ENCODE measurements around the gene MSANTD3. TPM values are rescaled to one million over a fixed set of nuclear protein-coding genes. Genes with fewer than 3 reads are reported as not detected.

MSANTD3 gene
- total RNA-seq, 1 experiment from 2014 or later = 35.7 TPM

- no peaks in the 10 kb centered on the region for H3K79me2 ChIP-seq (ENCODE audit: insufficient read depth, low read length)
- no peak overlapping the region for H3K9ac ChIP-seq (ENCODE audit: extremely low read depth, insufficient read length, low read length)
- peaks cover 0 to 6% of the 10 kb centered on the region in 2 experiments; a peak in 2 of 4 replicates for H3K4me1 Mint-ChIP-seq
- peaks cover 14 to 31% (median 28%) of the 10 kb centered on the region in 3 experiments; a peak in 6 of 7 replicates for H3K36me3 Mint-ChIP-seq (ENCODE audit: insufficient read depth in 1 of 3, low read depth in 3 of 3)
- no peak overlapping the region for H3K4ac ChIP-seq (ENCODE audit: low read depth, low read length)
- no peaks in the 10 kb centered on the region for H3K9me3 Mint-ChIP-seq
- H4K8ac ChIP-seq (replicated peaks; ENCODE audit: insufficient read length, low read depth, low read length) = no peak overlapping the region
- no peaks in the 10 kb centered on the region for H4K20me1 ChIP-seq (ENCODE audit: control insufficient read depth, insufficient read depth, insufficient read length)
- H3K4me3 Mint-ChIP-seq = no peak overlapping the region
- no peak overlapping the region for H3K27ac ChIP-seq (ENCODE audit: insufficient read length, low read depth, low read length)
- no peak overlapping the region for H3K56ac ChIP-seq (ENCODE audit: insufficient read length, low read depth, low read length)
- no peak overlapping the region for H3K4me2 ChIP-seq (ENCODE audit: insufficient read depth, insufficient read length, low read length)
- H2BK5ac ChIP-seq (ENCODE audit: insufficient read length, low read length) = no peak overlapping the region
- H3K79me1 ChIP-seq (ENCODE audit: insufficient read depth, low read depth, low read length, poor library complexity, severe bottlenecking) = no peaks in the 10 kb centered on the region
- no peak for DNase-seq
- H4K91ac ChIP-seq (ENCODE audit: insufficient read length, low read depth, low read length) = no peak overlapping the region
- no peak overlapping the region for H3K18ac ChIP-seq (ENCODE audit: insufficient read length, low read depth, low read length)
- WGBS (ENCODE audit: extremely low coverage, insufficient read length, low lambda C conversion rate) = no CpG with 5 or more reads among the region's 2 CpGs
- no peaks in the 10 kb centered on the region for H3K4me1 ChIP-seq (ENCODE audit: insufficient read depth, low read length)
- no peak overlapping the region for H3T11ph ChIP-seq (ENCODE audit: low read length)
- no peak overlapping the region for H3K23ac ChIP-seq (ENCODE audit: insufficient read length, low read depth, low read length)
- H2AK5ac ChIP-seq (ENCODE audit: insufficient read length, low read length) = no peak overlapping the region
- H2BK15ac ChIP-seq (ENCODE audit: low read depth, low read length) = no peak overlapping the region
- no peak overlapping the region for H2BK20ac ChIP-seq (ENCODE audit: low read depth, low read length, poor library complexity, severe bottlenecking)
- H3K14ac ChIP-seq (ENCODE audit: insufficient read depth, low read length) = no peak overlapping the region
- no peak overlapping the region for H4K5ac ChIP-seq (ENCODE audit: insufficient read length, low read depth, low read length)
- H3K27ac Mint-ChIP-seq = no peak overlapping the region
- H3K27me3 ChIP-seq (ENCODE audit: insufficient read depth, low read length) = no peaks in the 10 kb centered on the region
- TF ChIP-seq CTCF (conservative IDR thresholded peaks at IDR 0.05) = no peak
- no peaks in the 10 kb centered on the region for H3K23me2 ChIP-seq (ENCODE audit: insufficient read length, low read depth, low read length, poor library complexity, severe bottlenecking)
- H3K27me3 Mint-ChIP-seq (ENCODE audit: low read depth) = no peaks in the 10 kb centered on the region
- H2BK12ac ChIP-seq (ENCODE audit: insufficient read length, low read depth, low read length) = no peak overlapping the region
- no peak overlapping the region for H2AFZ ChIP-seq (ENCODE audit: low read length)
- no peak overlapping the region for H2BK120ac ChIP-seq (ENCODE audit: low read depth, low read length, poor library complexity, severe bottlenecking)
- H3K9me3 ChIP-seq (ENCODE audit: control insufficient read depth, low read depth, low read length) = no peaks in the 10 kb centered on the region
Observed at GRCh38 chr9:100452894-100453293, 26.0 kb downstream of the MSANTD3 start.
